Loucy (cell line): ENCODE measurements around the gene PYGM.

Source experiments
- H2AFZ ChIP-seq: fragments of 200-600 bp; sonication (generic); 2 replicates; pipeline ENCODE4 v1.6.0; 2016; ENCODE audit warnings: antibody characterized with exemption, mild to moderate bottlenecking, low read length, moderate library complexity
- H3F3A ChIP-seq: fragments of 200-600 bp; 2 replicates; pipeline ENCODE4 v1.6.0; 2016; ENCODE audit warnings: antibody characterized with exemption, low read depth, mild to moderate bottlenecking
- H3K27me3 ChIP-seq: fragments of 200-600 bp; sonication (generic); 2 replicates; pipeline ENCODE4 v1.6.1; 2014; ENCODE audit warnings: low read length, mild to moderate bottlenecking; ENCODE audit not compliant: insufficient read depth, poor library complexity, severe bottlenecking
- H3K36me3 ChIP-seq: fragments of 200-600 bp; sonication (generic); 2 replicates; pipeline ENCODE4 v1.6.1; 2016; ENCODE audit warnings: low read length; ENCODE audit not compliant: insufficient read depth
- H3K4me1 ChIP-seq: fragments of 200-600 bp; sonication (generic); 2 replicates; pipeline ENCODE4 v1.5.1; 2014; ENCODE audit warnings: low read length, mild to moderate bottlenecking; ENCODE audit not compliant: insufficient read depth, poor library complexity, severe bottlenecking
- H3K4me2 ChIP-seq: fragments of 200-600 bp; sonication (generic); 2 replicates; pipeline ENCODE4 v1.6.0; 2014; ENCODE audit warnings: antibody characterized with exemption, low read length, low read depth, mild to moderate bottlenecking; ENCODE audit not compliant: poor library complexity, severe bottlenecking
- H3K4me3 ChIP-seq: fragments of 200-600 bp; sonication (generic); 2 replicates; pipeline ENCODE4 v1.5.1; 2014; ENCODE audit warnings: low read length, mild to moderate bottlenecking, mixed read lengths; ENCODE audit not compliant: poor library complexity, severe bottlenecking
- H3K79me2 ChIP-seq: fragments of 200-600 bp; sonication (generic); 2 replicates; pipeline ENCODE4 v1.6.1; 2014; ENCODE audit warnings: low read length; ENCODE audit not compliant: insufficient read depth
- H3K9ac ChIP-seq: fragments of 200-600 bp; sonication (generic); 2 replicates; pipeline ENCODE4 v1.6.0; 2014; ENCODE audit warnings: mild to moderate bottlenecking, low read depth, low read length, moderate library complexity; ENCODE audit not compliant: poor library complexity, severe bottlenecking
- H3K9me2 ChIP-seq: fragments of 200-600 bp; sonication (generic); replicated peaks from 2 replicates; pipeline ENCODE4 v1.6.1; 2016; ENCODE audit warnings: low read depth, low read length, mixed read lengths
- H3K9me3 ChIP-seq: fragments of 200-600 bp; sonication (generic); 2 replicates; pipeline ENCODE4 v1.6.1; 2014; ENCODE audit warnings: mild to moderate bottlenecking, antibody characterized with exemption, low read length, low read depth; ENCODE audit not compliant: insufficient read depth
- H4K20me1 ChIP-seq: fragments of 200-600 bp; sonication (generic); 2 replicates; pipeline ENCODE4 v1.6.0; 2014; ENCODE audit warnings: antibody characterized with exemption, low read length, mild to moderate bottlenecking; ENCODE audit not compliant: insufficient read depth, poor library complexity, severe bottlenecking
- CTCF ChIP-seq: fragments of 200-600 bp; sonication (generic); conservative IDR thresholded peaks from 2 replicates; pipeline ENCODE4 v1.5.1; 2014; ENCODE audit warnings: mild to moderate bottlenecking, antibody characterized with exemption, low read length
- EZH2phosphoT487 ChIP-seq: fragments of 200-600 bp; IDR thresholded peaks from 2 replicates; pipeline ENCODE4 v1.6.1; 2018; ENCODE audit warnings: antibody characterized with exemption, mild to moderate bottlenecking, moderate library complexity, borderline replicate concordance

Gene PYGM

GRCh38 chr11:64786308-64786707 lies 26.5 kb upstream of the PYGM start:
- H3K9me3 ChIP-seq: no peaks in the 10 kb centered on the region
- H4K20me1 ChIP-seq: no peaks in the 10 kb centered on the region
- no peaks in the 10 kb centered on the region for H3K9me2 ChIP-seq
- no peaks in the 10 kb centered on the region for H3K4me1 ChIP-seq
- H3K4me2 ChIP-seq: no peak overlapping the region
- H3F3A ChIP-seq: no peaks in the 10 kb centered on the region
- H3K9ac ChIP-seq: no peak overlapping the region
- H3K27me3 ChIP-seq: no peaks in the 10 kb centered on the region
- H3K4me3 ChIP-seq: no peak overlapping the region
- H3K79me2 ChIP-seq: no peaks in the 10 kb centered on the region
- no peak overlapping the region for H2AFZ ChIP-seq
- H3K36me3 ChIP-seq: no peaks in the 10 kb centered on the region
- TF ChIP-seq EZH2phosphoT487: no peak

GRCh38 chr11:64784813-64785581 lies 25.2 kb upstream of the PYGM start:
- Histone ChIP-seq H3K4me3 (no peak overlapping the region), H3F3A (no peaks in the 10 kb centered on the region), H3K27me3 (no peaks in the 10 kb centered on the region), H4K20me1 (no peaks in the 10 kb centered on the region), H3K9me2 (no peaks in the 10 kb centered on the region), H3K4me2 (no peak overlapping the region), H3K79me2 (peaks cover 5% of the 10 kb centered on the region; the same call in 1 of the 2 replicates), H3K36me3 (no peaks in the 10 kb centered on the region), H2AFZ (no peak overlapping the region), H3K9me3 (no peaks in the 10 kb centered on the region), H3K4me1 (peaks cover 2% of the 10 kb centered on the region), H3K9ac (no peak overlapping the region)
- TF ChIP-seq CTCF: no peak
- no peak for TF ChIP-seq EZH2phosphoT487

GRCh38 chr11:64778473-64779298 lies 18.9 kb upstream of the PYGM start, which contains the start of gene SF1:
Gene SF1, minus strand, starts transcription at chr11:64778542. Its CDS starts 150 bp downstream, at chr11:64778392.
- Histone ChIP-seq H3K4me1 (peaks cover 46% of the 10 kb centered on the region), H3K9ac (peak within 1 kb of the TSS; percentile 93), H3K27me3 (no peaks in the 10 kb centered on the region), H3K9me2 (no peaks in the 10 kb centered on the region), H3F3A (peaks cover 5% of the 10 kb centered on the region; the same call in 1 of the 2 replicates), H3K9me3 (no peaks in the 10 kb centered on the region), H4K20me1 (peaks cover 38% of the 10 kb centered on the region), H3K4me3 (peak within 1 kb of the TSS; percentile 91), H2AFZ (peak within 1 kb of the TSS; percentile 74), H3K4me2 (peak within 1 kb of the TSS; percentile 92), H3K79me2 (peaks cover 50% of the 10 kb centered on the region), H3K36me3 (peaks cover 35% of the 10 kb centered on the region)
- TF ChIP-seq EZH2phosphoT487 (no peak), CTCF (no peak)
